Stomach (tissue), 4 donors: ENCODE measurements around the gene DLG2.
"Not testable (repeated sequence)": the region's sequence is repeated elsewhere in the genome, so short reads cannot be mapped to it uniquely, and the experiment has no call there.

Source experiments
- EP300 ChIP-seq: sonication (generic); formaldehyde crosslinking; IDR thresholded peaks from one replicate; pipeline ENCODE4 v1.6.1; 2017; ENCODE audit warnings: antibody characterized with exemption
- TF ChIP-seq, protein P1 (sequence below), 7 experiments: fragments of 450-650 bp in 4 of 7; fragments of 200-600 bp in 3 of 7; sonication (generic) in 3 of 7; IDR thresholded peaks; one replicate each; pipeline ENCODE4 v1.5.1; 2016 to 2019; ENCODE audit warnings: antibody characterized with exemption in 7 of 7, control low read depth in 2 of 7, mild to moderate bottlenecking in 1 of 7

DNA sequence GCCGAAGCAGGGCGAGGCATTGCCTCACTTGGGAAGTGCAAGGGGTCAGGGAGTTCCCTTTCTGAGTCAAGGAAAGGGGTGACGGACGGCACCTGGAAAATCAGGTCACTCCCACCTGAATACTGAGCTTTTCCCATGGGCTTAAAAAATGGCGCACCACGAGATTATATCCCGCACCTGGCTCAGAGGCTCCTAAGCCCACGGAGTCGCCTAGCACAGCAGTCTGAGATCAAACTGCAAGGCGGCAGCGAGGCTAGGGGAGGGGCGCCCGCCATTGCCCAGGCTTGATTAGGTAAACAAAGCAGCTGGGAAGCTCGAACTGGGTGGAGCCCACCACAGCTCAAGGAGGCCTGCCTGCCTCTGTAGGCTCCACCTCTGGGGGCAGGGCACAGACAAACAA lies 2039.3 kb downstream of the DLG2 start:
- TF ChIP-seq, protein P1, sequence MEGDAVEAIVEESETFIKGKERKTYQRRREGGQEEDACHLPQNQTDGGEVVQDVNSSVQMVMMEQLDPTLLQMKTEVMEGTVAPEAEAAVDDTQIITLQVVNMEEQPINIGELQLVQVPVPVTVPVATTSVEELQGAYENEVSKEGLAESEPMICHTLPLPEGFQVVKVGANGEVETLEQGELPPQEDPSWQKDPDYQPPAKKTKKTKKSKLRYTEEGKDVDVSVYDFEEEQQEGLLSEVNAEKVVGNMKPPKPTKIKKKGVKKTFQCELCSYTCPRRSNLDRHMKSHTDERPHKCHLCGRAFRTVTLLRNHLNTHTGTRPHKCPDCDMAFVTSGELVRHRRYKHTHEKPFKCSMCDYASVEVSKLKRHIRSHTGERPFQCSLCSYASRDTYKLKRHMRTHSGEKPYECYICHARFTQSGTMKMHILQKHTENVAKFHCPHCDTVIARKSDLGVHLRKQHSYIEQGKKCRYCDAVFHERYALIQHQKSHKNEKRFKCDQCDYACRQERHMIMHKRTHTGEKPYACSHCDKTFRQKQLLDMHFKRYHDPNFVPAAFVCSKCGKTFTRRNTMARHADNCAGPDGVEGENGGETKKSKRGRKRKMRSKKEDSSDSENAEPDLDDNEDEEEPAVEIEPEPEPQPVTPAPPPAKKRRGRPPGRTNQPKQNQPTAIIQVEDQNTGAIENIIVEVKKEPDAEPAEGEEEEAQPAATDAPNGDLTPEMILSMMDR (IDR thresholded peaks at IDR 0.05) = not testable (repeated sequence)
- TF ChIP-seq EP300 = not testable (repeated sequence)
